ENCODE data around the gene PITPNC1.

- TF ChIP-seq CTCF (IDR thresholded peaks at IDR 0.05) (no peak), POLR2A (IDR thresholded peaks at IDR 0.05) (no peak)
Measured at GRCh38 chr17:67696347-67696746, 319.3 kb downstream of the PITPNC1 start.

Data from uterus (tissue), 2 donors.